GM12801 (cell line): ENCODE data around the gene SNAPC3.

Source experiments
- CTCF ChIP-seq: IDR thresholded peaks from one replicate; pipeline ENCODE4 v1.5.1; 2011; ENCODE audit warnings: control low read depth; ENCODE audit not compliant: insufficient read length; ENCODE audit errors: extremely low read depth

Gene SNAPC3

GRCh38 chr9:15389173-15389572, 33.5 kb upstream of the SNAPC3 start:
- TF ChIP-seq CTCF, result no peak

- no peak for TF ChIP-seq CTCF
Measured at GRCh38 chr9:15389631-15390030, 33.0 kb upstream of the SNAPC3 start.

- TF ChIP-seq CTCF, result no peak
Measured at GRCh38 chr9:15390201-15390600, 32.5 kb upstream of the SNAPC3 start.

DNA sequence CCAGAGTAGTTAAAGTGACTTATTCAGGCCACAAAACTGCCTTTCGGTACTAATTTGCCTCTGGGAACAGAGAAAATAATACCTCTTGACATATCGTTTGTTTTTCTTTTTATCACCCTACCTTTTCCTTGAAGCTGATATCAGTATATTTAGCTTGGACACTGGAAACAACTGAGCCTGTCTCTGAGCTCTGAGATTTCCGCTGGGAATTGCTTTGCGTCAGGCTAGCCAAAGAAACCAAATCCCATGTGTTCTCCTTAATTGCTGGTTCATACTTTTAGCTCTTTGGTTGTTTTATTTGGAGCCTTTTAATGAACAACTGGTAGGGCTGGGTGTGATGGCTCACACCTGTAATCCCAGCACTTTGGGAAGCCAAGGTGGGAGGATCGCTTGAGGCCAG, 30.3 kb upstream of the SNAPC3 start:
- TF ChIP-seq CTCF, result no peak

DNA sequence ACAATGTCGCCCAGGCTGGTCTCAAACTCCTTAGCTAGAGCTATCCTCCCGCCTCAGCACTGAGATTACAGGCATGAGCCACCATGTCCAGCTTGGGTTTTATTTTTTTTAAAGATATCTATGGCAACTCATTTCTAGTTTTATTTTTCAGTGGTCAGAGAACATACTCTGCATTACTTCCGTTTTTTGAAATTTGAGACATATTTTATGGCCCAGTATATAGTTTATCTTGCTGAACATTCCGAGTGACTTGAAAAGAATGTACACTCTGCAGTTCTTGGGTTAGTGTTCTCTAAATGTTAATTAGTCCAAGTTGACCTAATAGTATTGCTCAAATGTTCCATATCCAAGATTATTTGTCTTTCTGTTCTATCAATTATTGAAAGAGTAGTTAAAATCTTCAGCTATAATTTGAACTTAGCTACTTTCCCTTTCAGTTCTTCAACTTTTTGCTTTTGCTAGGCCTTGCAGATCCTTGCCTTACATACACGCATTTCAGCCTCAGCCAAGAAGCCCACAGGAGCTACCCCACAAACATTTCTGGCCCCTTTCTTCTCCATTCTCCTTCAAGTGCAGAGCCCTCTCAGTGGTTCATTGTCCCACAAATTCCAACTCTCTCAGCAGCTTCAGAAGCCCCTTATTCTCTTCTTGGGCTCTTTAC, 22.3 kb upstream of the SNAPC3 start:
- TF ChIP-seq CTCF, result no peak

DNA sequence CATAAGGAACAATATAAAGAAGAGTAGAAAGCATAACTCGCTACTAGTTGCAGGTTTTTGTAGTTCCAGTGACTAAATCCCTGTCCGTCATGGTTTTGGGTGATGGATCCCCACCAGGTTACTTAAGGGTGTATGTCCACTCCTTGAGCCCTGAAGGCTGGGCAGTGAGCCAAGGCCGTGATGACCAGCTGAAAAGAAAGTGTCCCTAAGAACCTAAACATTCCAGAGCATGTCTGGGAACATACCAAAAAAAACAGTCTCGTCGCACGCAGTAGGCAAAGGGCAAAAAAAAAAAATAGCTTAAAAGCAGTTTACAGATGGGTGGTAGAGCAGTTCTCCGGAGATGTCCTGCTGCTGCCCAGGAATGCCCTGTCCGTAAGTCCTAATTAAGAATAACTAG, 21.4 kb upstream of the SNAPC3 start:
- TF ChIP-seq CTCF, result no peak

DNA sequence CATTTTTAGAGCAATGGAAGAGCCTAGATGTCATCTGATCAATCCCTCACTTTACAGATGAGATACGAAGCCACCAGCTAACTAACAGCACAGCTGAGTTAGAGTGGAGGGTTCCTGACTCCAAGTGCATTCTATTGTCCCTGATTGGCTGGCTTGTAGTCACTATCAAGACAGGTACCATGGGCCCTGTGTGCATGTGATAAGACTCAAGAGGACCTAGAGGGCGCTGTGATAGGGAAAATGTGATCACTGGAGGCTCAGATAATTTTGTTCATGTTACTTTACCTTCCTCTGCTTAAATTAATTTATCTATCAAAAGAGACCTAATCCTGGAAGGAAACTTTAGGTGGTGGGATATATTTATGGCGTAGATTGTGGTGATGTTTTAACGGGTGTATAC, 19.5 kb upstream of the SNAPC3 start:
- TF ChIP-seq CTCF, result no peak
